ENCODE data around the gene RPL36A.

DNA sequence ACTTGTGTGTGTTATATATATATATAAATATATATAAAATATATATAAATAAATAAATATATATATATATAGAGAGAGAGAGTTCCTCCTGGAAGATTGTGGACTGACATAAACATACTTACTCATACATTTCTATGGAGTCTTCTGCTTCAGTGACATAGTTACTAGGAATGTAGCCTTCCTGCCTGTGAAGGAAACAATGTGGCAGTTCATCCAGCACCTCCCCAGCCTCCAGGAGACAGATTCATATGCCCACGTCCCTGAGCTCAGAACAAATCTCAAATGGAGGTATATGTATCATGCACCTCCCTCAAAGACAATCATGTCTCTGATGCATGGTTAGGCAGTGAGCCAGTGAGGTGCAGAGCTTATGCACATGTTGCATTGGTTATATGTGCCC is 30.8 kb upstream of the RPL36A start:
- TF ChIP-seq EP300 (IDR thresholded peaks at IDR 0.05) (no peak), POLR2A (IDR thresholded peaks at IDR 0.05) (no peak)
- TF ChIP-seq, protein P1, sequence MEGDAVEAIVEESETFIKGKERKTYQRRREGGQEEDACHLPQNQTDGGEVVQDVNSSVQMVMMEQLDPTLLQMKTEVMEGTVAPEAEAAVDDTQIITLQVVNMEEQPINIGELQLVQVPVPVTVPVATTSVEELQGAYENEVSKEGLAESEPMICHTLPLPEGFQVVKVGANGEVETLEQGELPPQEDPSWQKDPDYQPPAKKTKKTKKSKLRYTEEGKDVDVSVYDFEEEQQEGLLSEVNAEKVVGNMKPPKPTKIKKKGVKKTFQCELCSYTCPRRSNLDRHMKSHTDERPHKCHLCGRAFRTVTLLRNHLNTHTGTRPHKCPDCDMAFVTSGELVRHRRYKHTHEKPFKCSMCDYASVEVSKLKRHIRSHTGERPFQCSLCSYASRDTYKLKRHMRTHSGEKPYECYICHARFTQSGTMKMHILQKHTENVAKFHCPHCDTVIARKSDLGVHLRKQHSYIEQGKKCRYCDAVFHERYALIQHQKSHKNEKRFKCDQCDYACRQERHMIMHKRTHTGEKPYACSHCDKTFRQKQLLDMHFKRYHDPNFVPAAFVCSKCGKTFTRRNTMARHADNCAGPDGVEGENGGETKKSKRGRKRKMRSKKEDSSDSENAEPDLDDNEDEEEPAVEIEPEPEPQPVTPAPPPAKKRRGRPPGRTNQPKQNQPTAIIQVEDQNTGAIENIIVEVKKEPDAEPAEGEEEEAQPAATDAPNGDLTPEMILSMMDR (IDR thresholded peaks at IDR 0.05): no peak

Measured in tibial nerve (tissue), 4 donors.